GM12891 (cell line): Measurements from ENCODE around the gene LAMA2.

Source experiments
- POLR2A ChIP-seq: IDR thresholded peaks from 2 replicates; pipeline ENCODE4 v1.6.1; 2011; ENCODE audit warnings: low read depth, low read length, control low read depth
- POLR2AphosphoS5 ChIP-seq: IDR thresholded peaks from 2 replicates; pipeline ENCODE4 v1.6.1; 2011; ENCODE audit warnings: low read depth, low read length, control low read depth
- POU2F2 ChIP-seq: IDR thresholded peaks from 2 replicates; pipeline ENCODE4 v1.6.1; 2011; ENCODE audit warnings: low read depth, mild to moderate bottlenecking, control low read depth, low read length, moderate library complexity
- TAF1 ChIP-seq: IDR thresholded peaks from 2 replicates; pipeline ENCODE4 v1.6.1; 2011; ENCODE audit warnings: low read depth, low read length, control low read depth

DNA sequence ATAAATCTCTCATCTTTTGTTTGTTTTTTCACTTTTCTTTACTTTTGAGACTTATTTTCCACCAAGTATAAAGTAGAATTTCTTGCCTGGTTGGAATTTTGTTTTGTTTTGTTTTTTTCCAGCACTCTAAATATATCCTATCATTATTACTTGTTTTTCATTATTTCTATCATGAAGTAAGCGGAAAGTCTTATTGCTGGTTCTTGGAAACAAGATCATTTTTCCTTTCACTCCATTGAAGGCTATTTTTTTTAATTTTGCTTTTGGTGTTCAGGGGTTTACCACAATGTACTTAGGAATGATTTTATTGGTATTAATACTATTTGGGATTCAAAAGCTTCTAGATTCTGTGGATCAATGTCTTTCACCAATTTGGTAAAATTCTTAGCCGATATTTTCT lies 190.1 kb downstream of the LAMA2 start:
- TF ChIP-seq POLR2AphosphoS5: no peak
- TF ChIP-seq POLR2A: no peak
- TF ChIP-seq TAF1: no peak
- no peak for TF ChIP-seq POU2F2
